ENCODE results near the gene RMND5B.

- TF ChIP-seq, protein P1, sequence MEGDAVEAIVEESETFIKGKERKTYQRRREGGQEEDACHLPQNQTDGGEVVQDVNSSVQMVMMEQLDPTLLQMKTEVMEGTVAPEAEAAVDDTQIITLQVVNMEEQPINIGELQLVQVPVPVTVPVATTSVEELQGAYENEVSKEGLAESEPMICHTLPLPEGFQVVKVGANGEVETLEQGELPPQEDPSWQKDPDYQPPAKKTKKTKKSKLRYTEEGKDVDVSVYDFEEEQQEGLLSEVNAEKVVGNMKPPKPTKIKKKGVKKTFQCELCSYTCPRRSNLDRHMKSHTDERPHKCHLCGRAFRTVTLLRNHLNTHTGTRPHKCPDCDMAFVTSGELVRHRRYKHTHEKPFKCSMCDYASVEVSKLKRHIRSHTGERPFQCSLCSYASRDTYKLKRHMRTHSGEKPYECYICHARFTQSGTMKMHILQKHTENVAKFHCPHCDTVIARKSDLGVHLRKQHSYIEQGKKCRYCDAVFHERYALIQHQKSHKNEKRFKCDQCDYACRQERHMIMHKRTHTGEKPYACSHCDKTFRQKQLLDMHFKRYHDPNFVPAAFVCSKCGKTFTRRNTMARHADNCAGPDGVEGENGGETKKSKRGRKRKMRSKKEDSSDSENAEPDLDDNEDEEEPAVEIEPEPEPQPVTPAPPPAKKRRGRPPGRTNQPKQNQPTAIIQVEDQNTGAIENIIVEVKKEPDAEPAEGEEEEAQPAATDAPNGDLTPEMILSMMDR (conservative IDR thresholded peaks at IDR 0.05): no peak
- TF ChIP-seq EZH2 (IDR thresholded peaks at IDR 0.05; ENCODE audit: low read depth): no peak
Measured at GRCh38 chr5:178122346-178122745, 8.5 kb upstream of the RMND5B start.

Measured in PC-9 (cell line).